HG03066 (cell line): ENCODE data around the gene ZFPM1.

ENCODE experiments used
- ATAC-seq: cut with Tn5 transposase; IDR thresholded peaks from one replicate; pipeline ENCODE4 v1.9.1; 2021; ENCODE audit warnings: low read depth; ENCODE audit not compliant: unreplicated experiment

ZFPM1 gene

GRCh38 chr16:88447881-88448280 lies 5.2 kb upstream of the ZFPM1 start:
- no peak for ATAC-seq

GRCh38 chr16:88448461-88449266 lies 4.4 kb upstream of the ZFPM1 start:
- ATAC-seq: no peak

GRCh38 chr16:88449267-88449561 lies 3.9 kb upstream of the ZFPM1 start:
- ATAC-seq: no peak

GRCh38 chr16:88451586-88452481 lies 1.2 kb upstream of the ZFPM1 start:
- no peak for ATAC-seq

GRCh38 chr16:88452482-88453216 lies 431 bp upstream of the ZFPM1 start:
- peak; percentile 51 for ATAC-seq

GRCh38 chr16:88453611-88454522 lies 787 bp downstream of the ZFPM1 start:
- no peak for ATAC-seq

GRCh38 chr16:88454523-88454947 lies 1.5 kb downstream of the ZFPM1 start:
- ATAC-seq: no peak

- ATAC-seq: no peak
Observed at GRCh38 chr16:88455610-88456355, 2.7 kb downstream of the ZFPM1 start.

GRCh38 chr16:88456356-88457292 lies 3.5 kb downstream of the ZFPM1 start:
- ATAC-seq: no peak

GRCh38 chr16:88458039-88458772 lies 5.1 kb downstream of the ZFPM1 start:
- ATAC-seq: no peak

GRCh38 chr16:88458773-88459235 lies 5.7 kb downstream of the ZFPM1 start:
- no peak for ATAC-seq

GRCh38 chr16:88459366-88460073 lies 6.4 kb downstream of the ZFPM1 start:
- ATAC-seq: no peak

GRCh38 chr16:88460496-88461330 lies 7.6 kb downstream of the ZFPM1 start:
- no peak for ATAC-seq

GRCh38 chr16:88461331-88462269 lies 8.5 kb downstream of the ZFPM1 start:
- no peak for ATAC-seq

- no peak for ATAC-seq
Observed at GRCh38 chr16:88462396-88462795, 9.3 kb downstream of the ZFPM1 start.
